GM21528 (cell line): ENCODE measurements around the gene DBR1.

Experiments used
- ATAC-seq: cut with Tn5 transposase; IDR thresholded peaks from one replicate; pipeline ENCODE4 v1.9.1; 2021; ENCODE audit warnings: mild to moderate bottlenecking, moderate library complexity; ENCODE audit not compliant: unreplicated experiment, low FRiP score

The DBR1 gene

GRCh38 chr3:138125548-138126221, 49.0 kb downstream of the DBR1 start:
- ATAC-seq = no peak

- ATAC-seq = no peak
Observed at GRCh38 chr3:138124706-138125355, 49.9 kb downstream of the DBR1 start.

- ATAC-seq = no peak
Observed at GRCh38 chr3:138124188-138124587, 50.5 kb downstream of the DBR1 start.

GRCh38 chr3:138119423-138119766, 55.3 kb downstream of the DBR1 start:
- no peak for ATAC-seq

- ATAC-seq = peak; percentile 74
Observed at GRCh38 chr3:138118612-138119422, 55.9 kb downstream of the DBR1 start.

- peak; percentile 83 for ATAC-seq
Observed at GRCh38 chr3:138114988-138115971, 59.4 kb downstream of the DBR1 start, which contains the start of gene DZIP1L. Gene DZIP1L (minus strand): TSS chr3:138115608. CDS start chr3:138103971, 11,637 bp downstream.

GRCh38 chr3:138114431-138114918, 60.2 kb downstream of the DBR1 start:
- ATAC-seq = no peak

DNA sequence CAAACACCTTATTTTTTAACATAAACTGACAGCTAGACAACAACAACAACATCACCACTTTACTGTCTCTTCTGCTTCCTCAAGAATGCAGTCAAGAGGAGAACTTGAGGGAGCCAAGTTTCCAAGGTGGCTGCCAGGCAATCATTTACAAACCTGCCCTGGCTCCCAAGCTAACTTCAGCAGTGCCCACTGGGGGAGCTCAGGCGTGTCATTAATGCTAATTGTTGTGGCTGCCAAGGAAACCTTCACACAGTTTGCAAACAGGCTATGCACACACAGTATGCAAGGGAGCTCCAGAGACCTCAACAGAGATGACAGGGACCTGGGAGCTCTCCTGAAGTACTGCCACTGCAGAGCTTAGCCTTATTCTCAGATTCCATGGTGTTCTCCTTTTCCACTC, 61.4 kb downstream of the DBR1 start:
- no peak for ATAC-seq

GRCh38 chr3:138112362-138112761, 62.4 kb downstream of the DBR1 start:
- ATAC-seq = no peak
